ENCODE data around the gene NWD2.

- TF ChIP-seq CTCF (IDR thresholded peaks at IDR 0.05) (no peak), POLR2A (IDR thresholded peaks at IDR 0.05) (no peak), EP300 (IDR thresholded peaks at IDR 0.05) (no peak), POLR2AphosphoS5 (IDR thresholded peaks at IDR 0.05) (no peak)
Measured at GRCh38 chr4:37322122-37322521, 77.6 kb downstream of the NWD2 start.
